ENCODE measurements around the gene ATP2B3.

The ATP2B3 gene

DNA sequence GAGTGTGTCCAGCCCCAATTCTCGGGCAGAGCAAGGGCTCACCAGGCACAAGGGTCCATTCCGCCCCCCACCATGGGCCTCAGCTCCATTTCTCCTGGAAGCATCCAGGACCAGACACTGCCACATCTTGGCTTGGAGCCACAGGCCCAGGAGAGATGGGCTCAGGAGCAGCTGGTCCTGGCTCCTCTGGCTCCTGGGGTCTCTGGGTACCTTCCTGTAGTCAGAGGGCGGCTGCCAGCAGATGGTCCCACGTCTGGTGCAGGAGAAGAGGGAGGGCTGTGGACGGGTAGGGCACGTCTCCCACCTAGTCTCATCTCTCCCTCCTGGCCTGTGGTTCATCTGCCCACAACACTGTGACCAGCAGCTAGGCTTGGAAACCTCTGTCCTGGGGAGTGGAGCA is 8.0 kb downstream of the ATP2B3 start:
- no peak for DNase-seq (ENCODE audit: extremely low read depth, low read depth)
- no peak for TF ChIP-seq CTCF (IDR thresholded peaks at IDR 0.05; ENCODE audit: low read depth, low read length)

DNA sequence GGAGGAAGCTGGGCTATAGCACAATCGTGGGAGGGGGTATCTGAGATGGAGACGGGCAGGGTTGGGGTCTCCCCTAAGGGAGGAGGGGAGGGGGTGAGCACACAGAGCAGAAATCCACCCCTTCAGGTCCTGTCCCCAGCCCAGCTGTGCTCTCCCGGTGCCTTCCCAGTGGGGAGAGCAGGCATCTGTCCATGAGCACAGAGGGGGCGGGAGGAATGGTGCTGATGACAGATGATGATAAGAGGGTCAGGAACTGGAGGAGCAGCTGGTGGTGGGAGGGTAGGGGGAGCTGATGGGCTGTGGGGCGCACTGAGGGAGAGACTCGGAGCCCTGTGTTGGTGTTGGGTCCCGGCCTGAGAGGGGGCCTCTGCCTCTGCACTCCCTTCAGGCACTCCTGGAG is 8.6 kb downstream of the ATP2B3 start:
- TF ChIP-seq CTCF (IDR thresholded peaks at IDR 0.05; ENCODE audit: low read depth, low read length), result no peak
- DNase-seq (ENCODE audit: extremely low read depth, low read depth), result no peak

GRCh38 chrX:153526801-153527200 is 9.4 kb downstream of the ATP2B3 start:
- no peak for TF ChIP-seq CTCF (IDR thresholded peaks at IDR 0.05; ENCODE audit: low read depth, low read length)
- DNase-seq (ENCODE audit: extremely low read depth, low read depth), result no peak

DNA sequence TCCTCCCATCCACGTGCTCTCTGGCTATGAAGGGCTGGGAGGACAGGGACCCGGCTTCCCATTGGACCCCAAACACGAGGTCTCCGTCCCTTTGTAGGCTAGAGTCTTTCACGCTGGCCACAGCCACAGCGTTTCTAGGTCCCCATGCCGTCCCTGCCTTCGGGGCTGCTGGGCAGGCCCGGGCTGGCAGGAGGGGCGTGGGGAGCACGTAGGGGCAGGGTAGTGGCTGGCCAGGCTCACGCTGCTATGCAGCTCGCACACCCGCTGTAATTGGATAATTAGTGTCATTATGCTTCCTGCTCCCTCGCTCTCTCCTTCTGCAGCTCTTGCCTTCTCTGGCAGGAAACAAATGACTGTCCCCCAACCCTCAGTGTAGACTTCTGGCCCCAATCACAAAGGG is 9.8 kb downstream of the ATP2B3 start:
- TF ChIP-seq CTCF (IDR thresholded peaks at IDR 0.05; ENCODE audit: low read depth, low read length), result no peak
- DNase-seq (ENCODE audit: extremely low read depth, low read depth), result no peak

DNA sequence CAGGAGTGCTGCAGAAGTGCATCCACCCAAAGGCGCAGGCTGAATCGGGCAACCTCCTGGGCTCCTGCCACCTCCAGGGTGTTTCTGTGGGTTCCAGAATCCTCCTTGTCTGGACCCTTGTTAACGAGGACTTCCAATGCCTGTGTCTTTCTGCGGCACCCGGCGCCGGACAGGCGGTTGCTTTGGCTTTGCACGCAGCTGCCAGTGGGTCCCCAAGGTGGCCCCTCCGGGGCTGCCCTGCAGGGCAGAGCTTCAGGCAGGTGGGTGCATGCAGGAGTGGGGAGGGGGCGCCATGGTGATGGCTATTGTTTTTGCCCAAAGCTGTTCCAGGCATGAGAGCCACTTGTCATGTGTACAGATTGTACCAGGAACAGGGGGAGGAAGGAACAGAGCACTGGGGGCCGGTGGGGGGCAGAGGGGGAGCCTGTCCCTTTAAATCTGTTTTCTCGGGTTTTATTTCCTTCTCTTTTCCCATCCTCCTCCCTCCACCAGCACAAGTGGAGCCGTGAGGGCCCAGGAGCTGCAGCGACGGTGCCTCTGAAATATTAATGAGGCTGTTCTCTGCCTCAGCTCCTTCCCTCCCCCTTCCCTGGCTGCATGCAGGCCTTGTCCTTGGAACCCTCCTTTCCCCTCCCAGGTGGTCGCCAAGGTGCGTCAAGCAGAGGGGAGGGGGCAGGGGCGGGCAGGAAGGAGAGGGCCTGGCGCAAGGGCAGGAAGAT is 13.1 kb downstream of the ATP2B3 start:
- DNase-seq (ENCODE audit: extremely low read depth, low read depth), result no peak
- no peak for TF ChIP-seq CTCF (IDR thresholded peaks at IDR 0.05; ENCODE audit: low read depth, low read length)

DNA sequence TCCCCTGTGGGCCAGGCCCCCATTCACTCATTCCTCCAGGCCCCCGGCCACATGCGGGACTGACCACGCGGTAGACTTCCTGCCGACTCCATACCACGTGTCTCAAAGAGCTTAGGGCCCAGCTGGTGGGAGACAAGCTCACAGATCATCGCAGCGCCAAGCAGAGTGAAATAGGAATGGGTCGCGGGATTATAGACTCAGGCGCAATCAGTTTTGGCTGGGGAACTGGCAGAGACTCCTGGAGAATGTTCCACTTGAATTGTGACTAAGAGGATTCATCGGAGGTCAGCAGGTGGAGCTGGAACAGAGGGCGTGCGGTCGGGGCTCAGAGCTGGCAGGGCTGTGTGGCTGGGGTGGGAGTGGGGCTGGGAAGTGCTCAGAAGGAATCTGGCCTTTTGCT is 15.6 kb downstream of the ATP2B3 start:
- TF ChIP-seq CTCF (IDR thresholded peaks at IDR 0.05; ENCODE audit: low read depth, low read length), result no peak
- DNase-seq (ENCODE audit: extremely low read depth, low read depth), result no peak

- TF ChIP-seq CTCF (IDR thresholded peaks at IDR 0.05; ENCODE audit: low read depth, low read length), result no peak
- DNase-seq (ENCODE audit: extremely low read depth, low read depth), result no peak
These were observed 19.6 kb downstream of the ATP2B3 start for GRCh38 chrX:153537080-153537479.

Data from AG09319 (cell line).